Measurements from ENCODE around the gene CAPN6. TPM values are rescaled to one million over a fixed set of nuclear protein-coding genes. Genes with fewer than 3 reads are reported as not detected.

Gene CAPN6
- total and polyA plus RNA-seq, 2 experiments from 2014 or later = 4.5 to 6.3 TPM

DNA sequence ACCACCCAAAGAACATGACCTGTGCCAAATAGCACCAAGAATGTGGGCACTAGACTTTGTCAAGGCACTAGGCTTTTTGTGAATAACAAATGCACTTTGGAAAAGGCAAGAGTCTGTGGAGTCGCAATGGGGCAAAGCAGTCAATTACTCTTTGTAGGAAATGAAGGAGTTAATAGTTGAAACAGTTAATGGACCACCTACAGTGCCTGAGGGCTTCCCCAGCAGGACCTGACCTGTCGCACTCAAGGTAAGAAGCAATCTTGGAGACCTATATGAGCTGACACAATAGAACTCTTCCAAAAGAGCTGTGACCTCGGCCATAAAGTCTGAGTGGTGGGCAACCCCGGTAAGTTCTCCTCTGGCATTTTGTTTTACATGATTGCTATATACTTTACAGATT is 49.2 kb upstream of the CAPN6 start:
- DNase-seq (ENCODE audit: low spot score) (no peak), ATAC-seq (no peak)
- H3K4me3 Mint-ChIP-seq = no peak overlapping the region
- H3K9me3 Mint-ChIP-seq = peaks cover 4% of the 10 kb centered on the region; the same call in 1 of the 3 replicates
- no peaks in the 10 kb centered on the region for H3K79me2 ChIP-seq (replicated peaks; ENCODE audit: insufficient read depth)
- H3K27ac Mint-ChIP-seq = no peak overlapping the region
- no peak overlapping the region for H2AFZ ChIP-seq
- no peaks in the 10 kb centered on the region for H3K36me3 Mint-ChIP-seq (ENCODE audit: low read depth)
- H3K27ac ChIP-seq (ENCODE audit: low read depth) = no peak overlapping the region
- no peaks in the 10 kb centered on the region for H3K27me3 Mint-ChIP-seq (ENCODE audit: insufficient read depth, low read depth, poor library complexity)
- no peak for TF ChIP-seq JUNB (IDR thresholded peaks at IDR 0.05; ENCODE audit: unreplicated experiment)
- TF ChIP-seq POLR2AphosphoS5 (IDR thresholded peaks at IDR 0.05; ENCODE audit: low read depth) = no peak
- TF ChIP-seq, protein P1, sequence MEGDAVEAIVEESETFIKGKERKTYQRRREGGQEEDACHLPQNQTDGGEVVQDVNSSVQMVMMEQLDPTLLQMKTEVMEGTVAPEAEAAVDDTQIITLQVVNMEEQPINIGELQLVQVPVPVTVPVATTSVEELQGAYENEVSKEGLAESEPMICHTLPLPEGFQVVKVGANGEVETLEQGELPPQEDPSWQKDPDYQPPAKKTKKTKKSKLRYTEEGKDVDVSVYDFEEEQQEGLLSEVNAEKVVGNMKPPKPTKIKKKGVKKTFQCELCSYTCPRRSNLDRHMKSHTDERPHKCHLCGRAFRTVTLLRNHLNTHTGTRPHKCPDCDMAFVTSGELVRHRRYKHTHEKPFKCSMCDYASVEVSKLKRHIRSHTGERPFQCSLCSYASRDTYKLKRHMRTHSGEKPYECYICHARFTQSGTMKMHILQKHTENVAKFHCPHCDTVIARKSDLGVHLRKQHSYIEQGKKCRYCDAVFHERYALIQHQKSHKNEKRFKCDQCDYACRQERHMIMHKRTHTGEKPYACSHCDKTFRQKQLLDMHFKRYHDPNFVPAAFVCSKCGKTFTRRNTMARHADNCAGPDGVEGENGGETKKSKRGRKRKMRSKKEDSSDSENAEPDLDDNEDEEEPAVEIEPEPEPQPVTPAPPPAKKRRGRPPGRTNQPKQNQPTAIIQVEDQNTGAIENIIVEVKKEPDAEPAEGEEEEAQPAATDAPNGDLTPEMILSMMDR (conservative IDR thresholded peaks at IDR 0.05; ENCODE audit: low read depth in 2 of 2) = no peak
- TF ChIP-seq, protein P2, sequence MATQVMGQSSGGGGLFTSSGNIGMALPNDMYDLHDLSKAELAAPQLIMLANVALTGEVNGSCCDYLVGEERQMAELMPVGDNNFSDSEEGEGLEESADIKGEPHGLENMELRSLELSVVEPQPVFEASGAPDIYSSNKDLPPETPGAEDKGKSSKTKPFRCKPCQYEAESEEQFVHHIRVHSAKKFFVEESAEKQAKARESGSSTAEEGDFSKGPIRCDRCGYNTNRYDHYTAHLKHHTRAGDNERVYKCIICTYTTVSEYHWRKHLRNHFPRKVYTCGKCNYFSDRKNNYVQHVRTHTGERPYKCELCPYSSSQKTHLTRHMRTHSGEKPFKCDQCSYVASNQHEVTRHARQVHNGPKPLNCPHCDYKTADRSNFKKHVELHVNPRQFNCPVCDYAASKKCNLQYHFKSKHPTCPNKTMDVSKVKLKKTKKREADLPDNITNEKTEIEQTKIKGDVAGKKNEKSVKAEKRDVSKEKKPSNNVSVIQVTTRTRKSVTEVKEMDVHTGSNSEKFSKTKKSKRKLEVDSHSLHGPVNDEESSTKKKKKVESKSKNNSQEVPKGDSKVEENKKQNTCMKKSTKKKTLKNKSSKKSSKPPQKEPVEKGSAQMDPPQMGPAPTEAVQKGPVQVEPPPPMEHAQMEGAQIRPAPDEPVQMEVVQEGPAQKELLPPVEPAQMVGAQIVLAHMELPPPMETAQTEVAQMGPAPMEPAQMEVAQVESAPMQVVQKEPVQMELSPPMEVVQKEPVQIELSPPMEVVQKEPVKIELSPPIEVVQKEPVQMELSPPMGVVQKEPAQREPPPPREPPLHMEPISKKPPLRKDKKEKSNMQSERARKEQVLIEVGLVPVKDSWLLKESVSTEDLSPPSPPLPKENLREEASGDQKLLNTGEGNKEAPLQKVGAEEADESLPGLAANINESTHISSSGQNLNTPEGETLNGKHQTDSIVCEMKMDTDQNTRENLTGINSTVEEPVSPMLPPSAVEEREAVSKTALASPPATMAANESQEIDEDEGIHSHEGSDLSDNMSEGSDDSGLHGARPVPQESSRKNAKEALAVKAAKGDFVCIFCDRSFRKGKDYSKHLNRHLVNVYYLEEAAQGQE (IDR thresholded peaks at IDR 0.05; ENCODE audit: unreplicated experiment) = no peak
- TF ChIP-seq NANOG (IDR thresholded peaks at IDR 0.05; ENCODE audit: borderline replicate concordance) = no peak
- no peak for TF ChIP-seq CREB1 (CRISPR knock-in tag; IDR thresholded peaks at IDR 0.05; ENCODE audit: low read depth)
- TF ChIP-seq EZH2phosphoT487 (IDR thresholded peaks at IDR 0.05; ENCODE audit: unreplicated experiment) = no peak
- TF ChIP-seq, protein P3, sequence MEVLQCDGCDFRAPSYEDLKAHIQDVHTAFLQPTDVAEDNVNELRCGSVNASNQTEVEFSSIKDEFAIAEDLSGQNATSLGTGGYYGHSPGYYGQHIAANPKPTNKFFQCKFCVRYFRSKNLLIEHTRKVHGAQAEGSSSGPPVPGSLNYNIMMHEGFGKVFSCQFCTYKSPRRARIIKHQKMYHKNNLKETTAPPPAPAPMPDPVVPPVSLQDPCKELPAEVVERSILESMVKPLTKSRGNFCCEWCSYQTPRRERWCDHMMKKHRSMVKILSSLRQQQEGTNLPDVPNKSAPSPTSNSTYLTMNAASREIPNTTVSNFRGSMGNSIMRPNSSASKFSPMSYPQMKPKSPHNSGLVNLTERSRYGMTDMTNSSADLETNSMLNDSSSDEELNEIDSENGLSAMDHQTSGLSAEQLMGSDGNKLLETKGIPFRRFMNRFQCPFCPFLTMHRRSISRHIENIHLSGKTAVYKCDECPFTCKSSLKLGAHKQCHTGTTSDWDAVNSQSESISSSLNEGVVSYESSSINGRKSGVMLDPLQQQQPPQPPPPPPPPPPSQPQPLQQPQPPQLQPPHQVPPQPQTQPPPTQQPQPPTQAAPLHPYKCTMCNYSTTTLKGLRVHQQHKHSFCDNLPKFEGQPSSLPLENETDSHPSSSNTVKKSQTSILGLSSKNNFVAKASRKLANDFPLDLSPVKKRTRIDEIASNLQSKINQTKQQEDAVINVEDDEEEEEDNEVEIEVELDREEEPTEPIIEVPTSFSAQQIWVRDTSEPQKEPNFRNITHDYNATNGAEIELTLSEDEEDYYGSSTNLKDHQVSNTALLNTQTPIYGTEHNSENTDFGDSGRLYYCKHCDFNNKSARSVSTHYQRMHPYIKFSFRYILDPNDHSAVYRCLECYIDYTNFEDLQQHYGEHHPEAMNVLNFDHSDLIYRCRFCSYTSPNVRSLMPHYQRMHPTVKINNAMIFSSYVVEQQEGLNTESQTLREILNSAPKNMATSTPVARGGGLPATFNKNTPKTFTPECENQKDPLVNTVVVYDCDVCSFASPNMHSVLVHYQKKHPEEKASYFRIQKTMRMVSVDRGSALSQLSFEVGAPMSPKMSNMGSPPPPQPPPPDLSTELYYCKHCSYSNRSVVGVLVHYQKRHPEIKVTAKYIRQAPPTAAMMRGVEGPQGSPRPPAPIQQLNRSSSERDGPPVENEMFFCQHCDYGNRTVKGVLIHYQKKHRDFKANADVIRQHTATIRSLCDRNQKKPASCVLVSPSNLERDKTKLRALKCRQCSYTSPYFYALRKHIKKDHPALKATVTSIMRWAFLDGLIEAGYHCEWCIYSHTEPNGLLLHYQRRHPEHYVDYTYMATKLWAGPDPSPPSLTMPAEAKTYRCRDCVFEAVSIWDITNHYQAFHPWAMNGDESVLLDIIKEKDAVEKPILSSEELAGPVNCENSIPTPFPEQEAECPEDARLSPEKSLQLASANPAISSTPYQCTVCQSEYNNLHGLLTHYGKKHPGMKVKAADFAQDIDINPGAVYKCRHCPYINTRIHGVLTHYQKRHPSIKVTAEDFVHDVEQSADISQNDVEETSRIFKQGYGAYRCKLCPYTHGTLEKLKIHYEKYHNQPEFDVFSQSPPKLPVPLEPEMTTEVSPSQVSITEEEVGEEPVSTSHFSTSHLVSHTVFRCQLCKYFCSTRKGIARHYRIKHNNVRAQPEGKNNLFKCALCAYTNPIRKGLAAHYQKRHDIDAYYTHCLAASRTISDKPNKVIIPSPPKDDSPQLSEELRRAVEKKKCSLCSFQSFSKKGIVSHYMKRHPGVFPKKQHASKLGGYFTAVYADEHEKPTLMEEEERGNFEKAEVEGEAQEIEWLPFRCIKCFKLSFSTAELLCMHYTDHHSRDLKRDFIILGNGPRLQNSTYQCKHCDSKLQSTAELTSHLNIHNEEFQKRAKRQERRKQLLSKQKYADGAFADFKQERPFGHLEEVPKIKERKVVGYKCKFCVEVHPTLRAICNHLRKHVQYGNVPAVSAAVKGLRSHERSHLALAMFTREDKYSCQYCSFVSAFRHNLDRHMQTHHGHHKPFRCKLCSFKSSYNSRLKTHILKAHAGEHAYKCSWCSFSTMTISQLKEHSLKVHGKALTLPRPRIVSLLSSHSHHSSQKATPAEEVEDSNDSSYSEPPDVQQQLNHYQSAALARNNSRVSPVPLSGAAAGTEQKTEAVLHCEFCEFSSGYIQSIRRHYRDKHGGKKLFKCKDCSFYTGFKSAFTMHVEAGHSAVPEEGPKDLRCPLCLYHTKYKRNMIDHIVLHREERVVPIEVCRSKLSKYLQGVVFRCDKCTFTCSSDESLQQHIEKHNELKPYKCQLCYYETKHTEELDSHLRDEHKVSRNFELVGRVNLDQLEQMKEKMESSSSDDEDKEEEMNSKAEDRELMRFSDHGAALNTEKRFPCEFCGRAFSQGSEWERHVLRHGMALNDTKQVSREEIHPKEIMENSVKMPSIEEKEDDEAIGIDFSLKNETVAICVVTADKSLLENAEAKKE (CRISPR knock-in tag; IDR thresholded peaks at IDR 0.05) = no peak
- H3K4me1 Mint-ChIP-seq = no peaks in the 10 kb centered on the region
- H3K36me3 ChIP-seq (ENCODE audit: insufficient read depth) = no peaks in the 10 kb centered on the region
- no peak overlapping the region for H3K4me2 ChIP-seq
- H3K4me1 ChIP-seq (ENCODE audit: insufficient read depth) = no peaks in the 10 kb centered on the region
- no peaks in the 10 kb centered on the region for H3F3A ChIP-seq (replicated peaks; ENCODE audit: low read depth)
- no peaks in the 10 kb centered on the region for H3K27me3 ChIP-seq (ENCODE audit: insufficient read depth)
- no peak overlapping the region for H3K4me3 ChIP-seq
- H3K9me2 ChIP-seq (ENCODE audit: insufficient read depth) = no peaks in the 10 kb centered on the region
- no peaks in the 10 kb centered on the region for H4K20me1 ChIP-seq (replicated peaks; ENCODE audit: insufficient read depth)

All from GM23338 (cell line).